NCI-H2196 treated with DMSO at 0.1 percent for 48 hours (cell line): ENCODE results near the gene FDXR.

Experiments
- DNase-seq: peaks from one replicate; lab custom pipeline; 2025; ENCODE audit not compliant: unreplicated experiment; lab: John Stamatoyannopoulos, UW

The FDXR gene

DNA sequence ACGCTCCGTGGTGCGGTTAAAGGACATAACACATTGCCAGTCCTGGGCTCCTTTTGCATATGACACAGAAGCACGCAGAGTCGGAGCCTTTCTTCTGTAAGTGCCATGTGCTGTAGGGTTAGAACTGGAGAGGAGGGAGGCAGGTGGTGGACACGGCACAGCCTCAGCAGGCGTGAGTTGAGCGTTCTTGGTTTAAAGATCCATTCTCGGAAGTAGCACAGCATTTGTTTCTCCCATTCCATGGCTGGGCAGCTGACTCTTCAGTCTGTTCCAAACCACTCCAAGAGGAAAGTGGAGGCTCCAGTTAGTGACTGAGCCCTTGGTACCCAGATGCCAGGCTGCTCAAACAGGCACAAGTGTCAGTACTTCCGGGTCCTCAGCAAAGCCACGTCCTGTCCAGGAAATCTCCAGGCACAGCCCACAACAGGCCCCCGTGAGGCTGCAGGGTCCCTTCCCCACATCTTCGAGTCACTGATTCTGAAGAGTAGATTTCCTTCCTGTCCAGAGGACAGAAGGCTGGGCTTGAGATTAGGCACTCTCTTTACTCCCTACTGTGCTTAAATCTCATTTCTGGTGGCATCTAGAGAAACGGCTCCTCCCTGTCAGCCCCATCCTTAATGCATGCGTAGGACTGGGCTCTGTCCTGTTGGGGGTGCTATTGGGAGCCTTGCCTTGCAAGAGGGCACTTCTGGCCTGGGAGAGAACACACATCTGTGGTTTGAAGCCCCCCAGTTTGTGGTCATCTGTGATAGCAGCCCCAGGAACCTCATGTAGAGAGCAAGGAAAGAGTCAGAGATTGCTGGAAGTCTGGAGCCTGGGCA is 57.0 kb downstream of the FDXR start:
- DNase-seq: no peak

DNA sequence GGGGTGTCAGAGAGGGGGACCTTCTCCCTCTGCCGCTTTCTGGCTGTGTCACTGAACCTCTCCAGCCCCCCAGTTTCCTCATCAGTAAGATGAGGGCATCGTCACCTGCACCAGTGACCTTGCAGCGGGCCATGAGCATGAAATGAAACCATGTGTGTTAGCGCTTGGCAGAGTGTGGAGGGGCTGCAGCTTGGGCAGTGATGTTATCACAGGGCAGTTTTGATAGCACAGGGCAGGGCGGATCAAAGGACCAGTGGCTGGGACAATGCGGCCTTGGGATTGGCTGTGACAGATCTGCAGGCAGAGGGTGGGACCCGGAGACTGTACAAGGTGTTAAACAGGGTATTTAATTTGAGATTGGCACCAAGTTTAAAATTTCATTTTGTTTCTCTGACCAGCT is 57.7 kb downstream of the FDXR start:
- no peak for DNase-seq

DNA sequence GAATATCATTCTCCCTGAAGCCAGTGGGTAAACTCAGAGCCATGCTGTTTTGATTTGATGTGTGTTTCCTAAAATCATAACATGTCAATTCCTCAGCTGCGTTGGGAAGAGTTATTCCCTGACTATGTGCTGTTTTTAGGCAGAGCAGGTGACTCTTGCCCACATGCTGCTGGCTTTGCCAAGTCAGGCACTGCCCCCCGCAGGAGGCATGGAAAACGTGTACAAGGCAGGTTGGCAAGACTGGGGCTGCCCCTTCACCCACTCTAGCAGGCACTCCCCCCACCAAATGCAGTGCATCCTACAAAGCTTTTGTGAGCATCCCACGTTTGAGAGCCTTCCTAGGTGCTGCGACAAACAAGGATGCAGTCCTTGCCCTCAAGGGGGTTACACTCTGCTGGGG is 58.3 kb downstream of the FDXR start:
- DNase-seq: no peak
